HepG2 (cell line): Measurements from ENCODE around the gene CD276. TPM values are rescaled to one million over a fixed set of nuclear protein-coding genes. Genes with fewer than 3 reads are reported as not detected.

Experiments used
- DMAP1 ChIP-seq: IDR thresholded peaks from 2 replicates; pipeline ENCODE4 v1.6.1; 2016
- GZF1 ChIP-seq: sonication (generic); formaldehyde crosslinking; IDR thresholded peaks from 2 replicates; pipeline ENCODE4 v1.5.1; 2020; ENCODE audit warnings: mild to moderate bottlenecking, missing genetic modification reagents
- HDAC6 ChIP-seq: fragments of 200-600 bp; sonication (generic); IDR thresholded peaks from 2 replicates; pipeline ENCODE4 v1.7.0; 2017; ENCODE audit warnings: mild to moderate bottlenecking, antibody characterized with exemption, low read length, low read depth
- NKX3-1 ChIP-seq: sonication (generic); formaldehyde crosslinking; IDR thresholded peaks from 2 replicates; pipeline ENCODE4 v1.5.0; 2020; ENCODE audit warnings: missing genetic modification reagents
- YEATS4 ChIP-seq: sonication (generic); formaldehyde crosslinking; IDR thresholded peaks from 2 replicates; pipeline ENCODE4 v1.4.0; 2020; ENCODE audit warnings: missing genetic modification reagents, borderline replicate concordance
- ZBTB8A ChIP-seq: sonication (generic); formaldehyde crosslinking; IDR thresholded peaks from 2 replicates; pipeline ENCODE4 v1.4.0; 2020; ENCODE audit warnings: mild to moderate bottlenecking, low read depth, missing genetic modification reagents, borderline replicate concordance
- ZNF230 ChIP-seq: sonication (generic); formaldehyde crosslinking; IDR thresholded peaks from 2 replicates; pipeline ENCODE4 v1.4.0; 2020; ENCODE audit warnings: mild to moderate bottlenecking, missing genetic modification reagents
- ZNF501 ChIP-seq: sonication (generic); formaldehyde crosslinking; IDR thresholded peaks from 2 replicates; pipeline ENCODE4 v1.5.1; 2020; ENCODE audit warnings: mild to moderate bottlenecking, moderate library complexity, missing genetic modification reagents
- polyA plus RNA-seq, 8 experiments: library from polyadenylated mRNA; depleted of rRNA in 3 of 8; stranded (reverse) in 7 of 8; unstranded in 1 of 8; fragments of >200 nt; fragmentation: Illumina TruSeq in 4 of 8; extraction: Trizol in 4 of 8; gene quantifications; 2 replicates each; pipeline versions ENCODE4 v1.2.1 to v1.2.3, GENCODE V29; 2011 to 2016; ENCODE audit warnings: low read depth in 4 of 8, missing spikeins in 1 of 8, mixed read lengths in 1 of 8; ENCODE audit not compliant: insufficient read depth in 1 of 8
- total RNA-seq, 5 experiments: library from RNA; depleted of rRNA; stranded (reverse); fragments of >200 nt; fragmentation: Illumina TruSeq; extraction: Trizol; gene quantifications; 2 replicates each; pipeline ENCODE4 v1.2.3, GENCODE V29; 2016; ENCODE audit warnings: low read depth in 1 of 5
- TF ChIP-seq, protein P1 (sequence below): sonication (generic); formaldehyde crosslinking; IDR thresholded peaks from 2 replicates; pipeline ENCODE4 v1.4.0; 2020; ENCODE audit warnings: missing genetic modification reagents, mild to moderate bottlenecking, borderline replicate concordance
- TF ChIP-seq, protein P2 (sequence below): sonication (generic); formaldehyde crosslinking; IDR thresholded peaks from 2 replicates; pipeline ENCODE4 v1.8.0; 2022; ENCODE audit warnings: mild to moderate bottlenecking, missing genetic modification reagents, moderate library complexity
- TF ChIP-seq, protein P3 (sequence below): fragments of 450-650 bp; IDR thresholded peaks from 2 replicates; pipeline ENCODE4 v1.6.1; 2017; ENCODE audit warnings: mild to moderate bottlenecking
- TF ChIP-seq, protein P4 (sequence below): sonication (generic); formaldehyde crosslinking; IDR thresholded peaks from 2 replicates; pipeline ENCODE4 v1.5.1; 2020; ENCODE audit warnings: missing genetic modification reagents, mild to moderate bottlenecking, borderline replicate concordance
- TF ChIP-seq, protein P5 (sequence below): sonication (generic); formaldehyde crosslinking; IDR thresholded peaks from 2 replicates; pipeline ENCODE4 v1.5.0; 2020; ENCODE audit warnings: missing genetic modification reagents, mild to moderate bottlenecking, borderline replicate concordance
- TF ChIP-seq, protein P6 (sequence below): sonication (generic); formaldehyde crosslinking; IDR thresholded peaks from 2 replicates; pipeline ENCODE4 v1.4.0; 2020; ENCODE audit warnings: missing genetic modification reagents

CD276 gene
- total and polyA plus RNA-seq, 2 of the 13 experiments (the other 11 are each of a cell fraction or from before 2014, with no cell fraction given): 24.6 to 55.2 TPM

DNA sequence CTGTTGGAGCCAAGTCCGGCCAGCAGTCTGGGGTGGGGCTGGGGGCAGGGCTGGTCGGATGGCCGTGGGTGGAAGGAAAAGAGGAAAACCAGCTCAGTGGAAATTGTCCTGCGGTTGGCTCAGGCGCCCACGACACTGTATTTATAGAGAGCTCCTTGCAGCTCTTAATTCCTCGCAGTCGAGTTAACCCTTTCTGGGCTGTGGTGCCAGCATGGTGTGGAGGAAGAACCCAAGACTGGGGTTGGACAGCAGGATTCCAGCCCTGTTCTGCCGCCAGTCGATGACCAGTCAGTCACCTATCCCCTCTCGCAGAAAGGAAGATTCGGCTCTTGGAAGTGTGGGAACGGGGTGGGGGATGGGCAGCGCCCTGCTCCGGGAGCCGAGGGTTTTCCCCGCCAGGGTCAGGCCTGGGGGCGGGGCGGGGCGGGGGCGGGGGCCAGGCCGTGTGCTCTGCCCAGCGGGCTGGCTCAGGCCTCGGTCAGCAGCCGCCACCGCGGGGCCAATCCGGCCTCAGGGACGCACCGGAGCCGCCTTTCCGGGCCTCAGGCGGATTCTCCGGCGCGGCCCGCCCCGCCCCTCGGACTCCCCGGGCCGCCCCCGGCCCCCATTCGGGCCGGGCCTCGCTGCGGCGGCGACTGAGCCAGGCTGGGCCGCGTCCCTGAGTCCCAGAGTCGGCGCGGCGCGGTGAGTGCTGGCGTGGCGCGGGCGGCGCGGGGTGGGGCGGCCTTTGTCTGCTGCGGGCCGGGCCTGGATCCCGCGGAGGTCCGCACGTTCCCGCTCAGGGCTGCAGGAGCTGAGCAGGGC lies at the start of gene CD276 (continued):
- TF ChIP-seq, protein P1, sequence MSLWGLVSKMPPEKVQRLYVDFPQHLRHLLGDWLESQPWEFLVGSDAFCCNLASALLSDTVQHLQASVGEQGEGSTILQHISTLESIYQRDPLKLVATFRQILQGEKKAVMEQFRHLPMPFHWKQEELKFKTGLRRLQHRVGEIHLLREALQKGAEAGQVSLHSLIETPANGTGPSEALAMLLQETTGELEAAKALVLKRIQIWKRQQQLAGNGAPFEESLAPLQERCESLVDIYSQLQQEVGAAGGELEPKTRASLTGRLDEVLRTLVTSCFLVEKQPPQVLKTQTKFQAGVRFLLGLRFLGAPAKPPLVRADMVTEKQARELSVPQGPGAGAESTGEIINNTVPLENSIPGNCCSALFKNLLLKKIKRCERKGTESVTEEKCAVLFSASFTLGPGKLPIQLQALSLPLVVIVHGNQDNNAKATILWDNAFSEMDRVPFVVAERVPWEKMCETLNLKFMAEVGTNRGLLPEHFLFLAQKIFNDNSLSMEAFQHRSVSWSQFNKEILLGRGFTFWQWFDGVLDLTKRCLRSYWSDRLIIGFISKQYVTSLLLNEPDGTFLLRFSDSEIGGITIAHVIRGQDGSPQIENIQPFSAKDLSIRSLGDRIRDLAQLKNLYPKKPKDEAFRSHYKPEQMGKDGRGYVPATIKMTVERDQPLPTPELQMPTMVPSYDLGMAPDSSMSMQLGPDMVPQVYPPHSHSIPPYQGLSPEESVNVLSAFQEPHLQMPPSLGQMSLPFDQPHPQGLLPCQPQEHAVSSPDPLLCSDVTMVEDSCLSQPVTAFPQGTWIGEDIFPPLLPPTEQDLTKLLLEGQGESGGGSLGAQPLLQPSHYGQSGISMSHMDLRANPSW: no peak
- TF ChIP-seq, protein P2, sequence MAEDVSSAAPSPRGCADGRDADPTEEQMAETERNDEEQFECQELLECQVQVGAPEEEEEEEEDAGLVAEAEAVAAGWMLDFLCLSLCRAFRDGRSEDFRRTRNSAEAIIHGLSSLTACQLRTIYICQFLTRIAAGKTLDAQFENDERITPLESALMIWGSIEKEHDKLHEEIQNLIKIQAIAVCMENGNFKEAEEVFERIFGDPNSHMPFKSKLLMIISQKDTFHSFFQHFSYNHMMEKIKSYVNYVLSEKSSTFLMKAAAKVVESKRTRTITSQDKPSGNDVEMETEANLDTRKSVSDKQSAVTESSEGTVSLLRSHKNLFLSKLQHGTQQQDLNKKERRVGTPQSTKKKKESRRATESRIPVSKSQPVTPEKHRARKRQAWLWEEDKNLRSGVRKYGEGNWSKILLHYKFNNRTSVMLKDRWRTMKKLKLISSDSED: no peak
- peak; percentile 62; the same call in 1 of the 2 replicates for TF ChIP-seq ZNF230 (CRISPR knock-in tag)
- no peak for TF ChIP-seq HDAC6
- peak; percentile 34 for TF ChIP-seq YEATS4 (CRISPR knock-in tag)
- TF ChIP-seq, protein P3, sequence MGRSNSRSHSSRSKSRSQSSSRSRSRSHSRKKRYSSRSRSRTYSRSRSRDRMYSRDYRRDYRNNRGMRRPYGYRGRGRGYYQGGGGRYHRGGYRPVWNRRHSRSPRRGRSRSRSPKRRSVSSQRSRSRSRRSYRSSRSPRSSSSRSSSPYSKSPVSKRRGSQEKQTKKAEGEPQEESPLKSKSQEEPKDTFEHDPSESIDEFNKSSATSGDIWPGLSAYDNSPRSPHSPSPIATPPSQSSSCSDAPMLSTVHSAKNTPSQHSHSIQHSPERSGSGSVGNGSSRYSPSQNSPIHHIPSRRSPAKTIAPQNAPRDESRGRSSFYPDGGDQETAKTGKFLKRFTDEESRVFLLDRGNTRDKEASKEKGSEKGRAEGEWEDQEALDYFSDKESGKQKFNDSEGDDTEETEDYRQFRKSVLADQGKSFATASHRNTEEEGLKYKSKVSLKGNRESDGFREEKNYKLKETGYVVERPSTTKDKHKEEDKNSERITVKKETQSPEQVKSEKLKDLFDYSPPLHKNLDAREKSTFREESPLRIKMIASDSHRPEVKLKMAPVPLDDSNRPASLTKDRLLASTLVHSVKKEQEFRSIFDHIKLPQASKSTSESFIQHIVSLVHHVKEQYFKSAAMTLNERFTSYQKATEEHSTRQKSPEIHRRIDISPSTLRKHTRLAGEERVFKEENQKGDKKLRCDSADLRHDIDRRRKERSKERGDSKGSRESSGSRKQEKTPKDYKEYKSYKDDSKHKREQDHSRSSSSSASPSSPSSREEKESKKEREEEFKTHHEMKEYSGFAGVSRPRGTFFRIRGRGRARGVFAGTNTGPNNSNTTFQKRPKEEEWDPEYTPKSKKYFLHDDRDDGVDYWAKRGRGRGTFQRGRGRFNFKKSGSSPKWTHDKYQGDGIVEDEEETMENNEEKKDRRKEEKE: no peak
- TF ChIP-seq, protein P4, sequence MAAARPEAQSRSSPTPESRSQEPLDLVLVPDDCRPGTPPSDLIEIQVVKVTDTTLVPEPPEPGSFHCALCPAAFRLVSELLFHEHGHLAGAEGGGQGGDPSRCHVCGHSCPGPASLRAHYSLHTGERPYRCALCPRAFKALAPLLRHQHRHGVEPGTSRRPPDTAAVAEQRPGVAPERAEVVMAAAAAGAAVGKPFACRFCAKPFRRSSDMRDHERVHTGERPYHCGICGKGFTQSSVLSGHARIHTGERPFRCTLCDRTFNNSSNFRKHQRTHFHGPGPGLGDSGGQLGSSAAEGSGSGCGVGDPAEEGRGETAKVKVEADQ (CRISPR knock-in tag): peak; percentile 35; the same call in 1 of the 2 replicates
- TF ChIP-seq ZBTB8A: no peak
- TF ChIP-seq, protein P5, sequence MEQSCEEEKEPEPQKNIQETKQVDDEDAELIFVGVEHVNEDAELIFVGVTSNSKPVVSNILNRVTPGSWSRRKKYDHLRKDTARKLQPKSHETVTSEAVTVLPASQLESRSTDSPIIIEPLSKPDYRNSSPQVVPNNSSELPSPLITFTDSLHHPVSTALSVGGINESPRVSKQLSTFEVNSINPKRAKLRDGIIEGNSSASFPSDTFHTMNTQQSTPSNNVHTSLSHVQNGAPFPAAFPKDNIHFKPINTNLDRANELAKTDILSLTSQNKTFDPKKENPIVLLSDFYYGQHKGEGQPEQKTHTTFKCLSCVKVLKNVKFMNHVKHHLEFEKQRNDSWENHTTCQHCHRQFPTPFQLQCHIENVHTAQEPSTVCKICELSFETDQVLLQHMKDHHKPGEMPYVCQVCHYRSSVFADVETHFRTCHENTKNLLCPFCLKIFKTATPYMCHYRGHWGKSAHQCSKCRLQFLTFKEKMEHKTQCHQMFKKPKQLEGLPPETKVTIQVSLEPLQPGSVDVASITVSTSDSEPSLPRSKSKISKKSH: 0 out of 2 replicates have a peak, but pooled peaks have one; percentile 50
- TF ChIP-seq, protein P6, sequence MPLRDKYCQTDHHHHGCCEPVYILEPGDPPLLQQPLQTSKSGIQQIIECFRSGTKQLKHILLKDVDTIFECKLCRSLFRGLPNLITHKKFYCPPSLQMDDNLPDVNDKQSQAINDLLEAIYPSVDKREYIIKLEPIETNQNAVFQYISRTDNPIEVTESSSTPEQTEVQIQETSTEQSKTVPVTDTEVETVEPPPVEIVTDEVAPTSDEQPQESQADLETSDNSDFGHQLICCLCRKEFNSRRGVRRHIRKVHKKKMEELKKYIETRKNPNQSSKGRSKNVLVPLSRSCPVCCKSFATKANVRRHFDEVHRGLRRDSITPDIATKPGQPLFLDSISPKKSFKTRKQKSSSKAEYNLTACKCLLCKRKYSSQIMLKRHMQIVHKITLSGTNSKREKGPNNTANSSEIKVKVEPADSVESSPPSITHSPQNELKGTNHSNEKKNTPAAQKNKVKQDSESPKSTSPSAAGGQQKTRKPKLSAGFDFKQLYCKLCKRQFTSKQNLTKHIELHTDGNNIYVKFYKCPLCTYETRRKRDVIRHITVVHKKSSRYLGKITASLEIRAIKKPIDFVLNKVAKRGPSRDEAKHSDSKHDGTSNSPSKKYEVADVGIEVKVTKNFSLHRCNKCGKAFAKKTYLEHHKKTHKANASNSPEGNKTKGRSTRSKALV (CRISPR knock-in tag): no peak
- TF ChIP-seq GZF1 (CRISPR knock-in tag): no peak
- peak; percentile 36; the same call in 1 of the 2 replicates for TF ChIP-seq DMAP1
- no peak for TF ChIP-seq NKX3-1 (CRISPR knock-in tag)
- peak; percentile 58; the same call in 1 of the 2 replicates for TF ChIP-seq ZNF501
